Measurements from ENCODE around the gene TIGD2. TPM values are rescaled to one million over a fixed set of nuclear protein-coding genes. Genes with fewer than 3 reads are reported as not detected.

Gene TIGD2
- total and polyA plus RNA-seq, 3 donors from 2014 or later: 4.0 to 11.5 (median 9.3) TPM

GRCh38 chr4:89134775-89135319 is 23.5 kb downstream of the TIGD2 start:
- 39 to 54% methylated on average over 4 of the region's 4 CpGs for WGBS, 2 donors
- H3K4me1 ChIP-seq: no peaks in the 10 kb centered on the region
- DNase-seq: peak; percentile 69
- H3K36me3 ChIP-seq (ENCODE audit: low read depth, missing control alignments): no peaks in the 10 kb centered on the region
- no peak for TF ChIP-seq CTCF (IDR thresholded peaks at IDR 0.05)
- TF ChIP-seq POLR2A (IDR thresholded peaks at IDR 0.05): no peak
- H3K27ac ChIP-seq: peak overlapping the region; percentile 12 to 58
- no peaks in the 10 kb centered on the region for H3K9me3 ChIP-seq
- no peaks in the 10 kb centered on the region for H3K27me3 ChIP-seq
- no peak overlapping the region for H3K4me3 ChIP-seq
- intact Hi-C loops (cut with DNase I; ENCODE audit: low total_unique reads): no loop called here

GRCh38 chr4:89136525-89136924 is 25.2 kb downstream of the TIGD2 start:
- TF ChIP-seq POLR2A (IDR thresholded peaks at IDR 0.05) (no peak), CTCF (IDR thresholded peaks at IDR 0.05) (no peak)
- no peak overlapping the region for H3K4me3 ChIP-seq
- no peaks in the 10 kb centered on the region for H3K36me3 ChIP-seq (ENCODE audit: low read depth, missing control alignments)
- H3K9me3 ChIP-seq: no peaks in the 10 kb centered on the region
- no peak for DNase-seq
- no peaks in the 10 kb centered on the region for H3K4me1 ChIP-seq
- no peak overlapping the region for H3K27ac ChIP-seq
- intact Hi-C loops (cut with DNase I; ENCODE audit: low total_unique reads): no loop called here
- H3K27me3 ChIP-seq: no peaks in the 10 kb centered on the region
- WGBS, 2 donors: 72 to 75% methylated on average over 3 of the region's 3 CpGs

GRCh38 chr4:89137231-89137630 is 25.9 kb downstream of the TIGD2 start:
- H3K4me3 ChIP-seq: no peak overlapping the region
- 92 to 95% methylated on average over 5 of the region's 5 CpGs for whole genome bisulfite sequencing, 2 donors
- no peaks in the 10 kb centered on the region for H3K27me3 ChIP-seq
- no peaks in the 10 kb centered on the region for H3K4me1 ChIP-seq
- H3K27ac ChIP-seq: no peak overlapping the region
- intact Hi-C loops (cut with DNase I; ENCODE audit: low total_unique reads): no loop called here
- TF ChIP-seq CTCF (IDR thresholded peaks at IDR 0.05) (no peak), POLR2A (IDR thresholded peaks at IDR 0.05) (no peak)
- no peaks in the 10 kb centered on the region for H3K9me3 ChIP-seq
- DNase-seq: no peak
- no peaks in the 10 kb centered on the region for H3K36me3 ChIP-seq (ENCODE audit: low read depth, missing control alignments)

- 90 to 93% methylated on average over 12 of the region's 12 CpGs for WGBS, 2 donors
- H3K4me1 ChIP-seq: no peaks in the 10 kb centered on the region
- H3K9me3 ChIP-seq: no peaks in the 10 kb centered on the region
- DNase-seq: no peak
- H3K36me3 ChIP-seq (ENCODE audit: low read depth, missing control alignments): no peaks in the 10 kb centered on the region
- intact Hi-C loops (cut with DNase I; ENCODE audit: low total_unique reads): no loop called here
- no peak for TF ChIP-seq POLR2A (IDR thresholded peaks at IDR 0.05)
- H3K27me3 ChIP-seq: no peaks in the 10 kb centered on the region
- no peak overlapping the region for H3K4me3 ChIP-seq
- H3K27ac ChIP-seq: no peak overlapping the region
Measured at GRCh38 chr4:89137695-89138094, 26.4 kb downstream of the TIGD2 start.

- DNase-seq: no peak
- H3K4me1 ChIP-seq: no peaks in the 10 kb centered on the region
- no peak overlapping the region for H3K4me3 ChIP-seq
- intact Hi-C loops (cut with DNase I; ENCODE audit: low total_unique reads): no loop called here
- no peaks in the 10 kb centered on the region for H3K27me3 ChIP-seq
- H3K27ac ChIP-seq: no peak overlapping the region
- WGBS, 2 donors: 89 to 92% methylated on average over 6 of the region's 6 CpGs
- H3K9me3 ChIP-seq: no peaks in the 10 kb centered on the region
- no peaks in the 10 kb centered on the region for H3K36me3 ChIP-seq (ENCODE audit: low read depth, missing control alignments)
- no peak for TF ChIP-seq CTCF (IDR thresholded peaks at IDR 0.05)
- TF ChIP-seq POLR2A (IDR thresholded peaks at IDR 0.05): no peak
Measured at GRCh38 chr4:89140168-89140759, 28.9 kb downstream of the TIGD2 start.

All from testis (tissue), 3 donors.